ENCODE data around the gene KSR2. TPM values are rescaled to one million over a fixed set of nuclear protein-coding genes. Genes with fewer than 3 reads are reported as not detected.
"Not testable (repeated sequence)": the region's sequence is repeated elsewhere in the genome, so short reads cannot be mapped to it uniquely, and the experiment has no call there.

KSR2 gene
- total RNA-seq, 1 donor from 2014 or later = 0.02 TPM

GRCh38 chr12:117649796-117650195 is 319.0 kb downstream of the KSR2 start:
- intact Hi-C loops (cut with micrococcal nuclease) = no loop called here

DNA sequence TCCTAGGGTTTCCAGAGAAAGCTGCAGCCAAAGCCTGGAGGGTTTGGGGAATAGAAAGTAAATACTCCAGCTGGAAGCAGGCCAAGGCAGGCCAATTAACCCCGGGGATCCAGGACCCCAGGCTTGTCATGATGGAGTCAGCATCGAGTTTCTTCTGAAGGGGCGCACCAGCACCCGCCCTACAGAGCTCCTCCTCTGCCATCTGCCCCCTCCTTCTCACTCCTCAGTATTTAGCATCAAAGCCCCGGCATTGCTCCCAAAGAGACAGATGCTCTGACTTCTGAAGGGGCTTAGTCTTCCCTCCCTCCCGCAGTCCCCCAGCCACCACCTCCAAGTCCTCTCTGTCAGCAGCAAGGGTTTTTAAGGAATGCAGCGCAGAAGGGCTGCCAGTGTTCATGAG is 322.3 kb downstream of the KSR2 start:
- intact Hi-C loops (cut with micrococcal nuclease) = no loop called here

DNA sequence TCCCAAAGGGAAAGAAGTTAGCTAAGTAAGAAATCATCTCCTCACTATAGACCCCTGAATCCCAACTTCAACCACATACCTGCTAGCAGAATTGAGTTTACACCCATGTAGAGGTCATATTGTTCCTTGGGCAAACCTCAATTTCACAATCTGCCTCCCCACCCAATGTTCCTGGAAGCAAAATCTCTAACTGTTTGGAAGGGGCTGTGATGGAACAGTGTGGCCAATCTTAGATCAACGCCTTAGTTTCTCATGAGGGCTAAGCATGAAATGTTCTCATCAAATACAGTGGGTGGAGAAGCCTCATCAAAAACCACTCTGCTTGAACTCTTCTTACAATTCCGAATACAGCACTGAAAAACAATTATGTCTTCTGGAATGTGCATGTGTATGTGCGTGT is 323.3 kb downstream of the KSR2 start:
- intact Hi-C loops (cut with micrococcal nuclease) = no loop called here

DNA sequence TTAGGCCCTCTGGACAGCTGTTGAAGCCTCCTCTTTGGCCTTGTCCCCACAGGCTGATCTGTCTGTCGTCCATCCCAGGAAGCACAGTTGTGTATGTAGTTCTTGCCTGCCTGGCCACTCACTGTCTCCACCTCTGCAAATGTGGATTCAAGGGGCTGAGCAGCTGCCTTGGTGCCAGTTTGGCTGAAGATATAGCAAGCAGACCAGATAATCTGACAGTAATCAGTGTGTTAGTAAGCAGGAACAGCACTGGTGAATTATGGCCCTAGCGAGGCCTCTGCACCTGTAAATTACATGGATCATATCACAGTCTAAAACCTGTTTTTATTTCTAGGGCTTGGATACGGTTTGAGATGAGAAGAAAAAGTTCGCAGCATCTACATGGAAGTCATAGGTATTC is 324.8 kb downstream of the KSR2 start:
- intact Hi-C loops (cut with micrococcal nuclease) = no loop called here

GRCh38 chr12:117641885-117642284 is 326.9 kb downstream of the KSR2 start:
- intact Hi-C loops (cut with micrococcal nuclease) = no loop called here

DNA sequence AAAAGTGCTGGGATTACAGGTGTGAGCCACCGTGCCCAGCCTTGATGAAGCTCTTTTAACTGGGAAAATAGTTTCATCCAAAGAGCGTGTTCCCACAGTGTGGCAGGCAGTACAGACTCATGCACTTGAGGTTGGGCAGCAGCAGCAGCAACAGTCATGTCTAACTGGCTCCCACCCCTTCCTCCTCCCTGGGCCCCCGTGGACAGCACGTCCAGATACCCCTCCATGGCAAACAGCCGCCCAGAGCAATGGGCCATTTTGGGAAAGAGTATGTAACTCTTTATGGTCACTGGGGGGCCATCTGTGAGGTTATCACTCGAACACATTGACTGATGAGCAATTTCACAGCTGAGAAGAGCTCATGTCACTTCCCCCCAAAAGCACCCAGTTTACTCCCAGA is 328.3 kb downstream of the KSR2 start:
- intact Hi-C loops (cut with micrococcal nuclease) = no loop called here

GRCh38 chr12:117629454-117629853 is 339.3 kb downstream of the KSR2 start:
- intact Hi-C loops (cut with micrococcal nuclease) = no loop called here

GRCh38 chr12:117628711-117629110 is 340.1 kb downstream of the KSR2 start:
- intact Hi-C loops (cut with micrococcal nuclease) = not testable (repeated sequence)

- intact Hi-C loops (cut with micrococcal nuclease) = no loop called here
These were observed 346.0 kb downstream of the KSR2 start for GRCh38 chr12:117622741-117623140.

- intact Hi-C loops (cut with micrococcal nuclease) = no loop called here
These were observed 346.7 kb downstream of the KSR2 start for GRCh38 chr12:117622087-117622486.

DNA sequence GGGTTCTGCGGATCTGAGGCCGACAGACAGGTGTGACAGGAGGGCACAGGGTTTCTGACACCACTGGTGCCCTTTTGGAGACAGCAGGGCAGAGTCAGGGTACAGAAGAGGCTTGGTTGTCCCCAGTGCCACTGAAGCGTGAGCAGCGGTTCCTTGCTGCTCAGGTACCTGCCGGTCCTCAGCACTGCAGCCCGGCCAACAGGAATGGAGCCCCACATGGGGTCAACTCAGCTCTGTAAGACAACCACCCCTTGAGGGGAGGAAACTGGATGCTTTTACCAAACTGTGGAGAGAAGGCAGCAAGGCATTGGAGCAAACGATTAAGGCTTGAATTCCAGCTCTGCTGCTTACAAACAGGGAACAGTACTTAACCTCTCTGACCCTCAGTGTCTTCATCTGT is 361.0 kb downstream of the KSR2 start:
- intact Hi-C loops (cut with micrococcal nuclease) = no loop called here

DNA sequence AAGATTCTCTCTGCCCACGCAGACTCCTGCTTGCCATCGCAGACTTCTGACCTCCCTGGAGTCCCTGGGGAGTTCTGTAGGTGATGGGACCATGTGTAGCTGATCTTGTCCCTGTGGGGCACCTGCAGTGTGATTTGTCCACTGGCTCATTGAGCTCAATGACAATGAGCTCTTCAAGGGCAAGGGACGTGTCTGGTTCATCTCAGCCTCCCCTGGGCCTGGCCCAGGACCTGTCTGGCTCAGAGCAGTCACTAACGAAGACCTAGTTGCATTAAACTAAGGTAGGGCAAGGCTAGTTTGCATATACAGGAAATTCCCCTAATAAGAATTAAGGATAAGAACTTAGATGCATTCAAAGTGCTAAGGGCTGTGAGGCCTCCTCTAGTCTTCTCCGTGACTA is 361.8 kb downstream of the KSR2 start:
- intact Hi-C loops (cut with micrococcal nuclease) = no loop called here

- intact Hi-C loops (cut with micrococcal nuclease) = no loop called here
These were observed 362.8 kb downstream of the KSR2 start for GRCh38 chr12:117606024-117606423.

DNA sequence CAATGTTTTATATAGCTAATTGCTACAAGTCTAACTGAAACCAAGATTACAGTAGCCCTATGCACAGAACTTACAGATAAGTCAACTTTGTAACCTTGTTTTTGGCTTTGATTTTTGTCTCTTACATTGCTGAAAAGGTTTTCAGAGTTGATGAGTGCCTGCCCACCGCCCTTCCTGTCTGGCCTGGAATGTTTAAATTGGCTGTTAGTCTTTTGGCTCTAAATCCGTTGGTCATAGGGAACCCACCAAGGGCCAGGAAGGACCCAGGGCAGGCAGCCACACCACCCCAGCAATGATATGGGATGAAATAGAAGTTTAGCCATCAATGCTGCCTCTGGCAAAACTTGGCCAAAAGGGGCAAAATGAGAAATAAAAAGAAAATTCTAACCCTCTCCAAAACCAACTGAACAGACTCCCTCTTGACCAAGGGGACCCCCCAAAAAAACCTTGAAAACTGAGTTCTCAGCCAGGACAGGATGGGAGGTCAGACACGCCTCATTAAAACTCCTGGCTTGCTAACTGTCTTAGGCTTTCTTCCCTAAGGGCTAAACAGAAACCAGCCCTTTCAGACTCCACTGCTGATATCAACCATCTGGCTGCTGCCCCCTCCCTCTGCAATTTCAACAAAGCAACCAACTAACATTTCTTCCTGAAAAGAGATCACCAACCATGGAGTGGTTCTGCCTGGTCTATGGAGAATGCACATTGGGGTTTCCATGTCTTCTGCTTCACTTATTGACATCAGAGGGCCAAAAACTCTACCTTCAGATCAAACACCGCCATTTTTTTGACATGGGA is 365.3 kb downstream of the KSR2 start:
- intact Hi-C loops (cut with micrococcal nuclease) = no loop called here

DNA sequence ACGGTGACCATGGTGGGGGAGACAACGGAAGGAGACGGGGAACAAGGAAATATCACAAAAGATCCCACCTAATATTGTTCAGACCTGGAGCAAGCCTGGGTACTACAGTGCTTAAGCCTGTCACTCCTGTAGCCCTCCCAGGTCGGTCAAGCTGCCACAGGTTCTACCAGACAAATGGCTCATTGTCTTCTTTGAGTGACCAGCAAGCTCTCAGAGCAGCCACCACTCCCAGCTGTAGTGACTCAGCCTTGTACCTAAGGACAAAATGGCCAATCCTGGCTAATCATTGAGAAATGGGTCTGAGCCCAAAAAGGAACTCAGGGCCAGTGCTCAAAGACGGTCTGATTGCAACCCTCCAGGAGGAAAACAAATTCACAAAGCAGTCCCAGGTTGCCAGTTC is 368.9 kb downstream of the KSR2 start:
- intact Hi-C loops (cut with micrococcal nuclease) = no loop called here

- intact Hi-C loops (cut with micrococcal nuclease) = no loop called here
These were observed 371.8 kb downstream of the KSR2 start for GRCh38 chr12:117596968-117597367.

DNA sequence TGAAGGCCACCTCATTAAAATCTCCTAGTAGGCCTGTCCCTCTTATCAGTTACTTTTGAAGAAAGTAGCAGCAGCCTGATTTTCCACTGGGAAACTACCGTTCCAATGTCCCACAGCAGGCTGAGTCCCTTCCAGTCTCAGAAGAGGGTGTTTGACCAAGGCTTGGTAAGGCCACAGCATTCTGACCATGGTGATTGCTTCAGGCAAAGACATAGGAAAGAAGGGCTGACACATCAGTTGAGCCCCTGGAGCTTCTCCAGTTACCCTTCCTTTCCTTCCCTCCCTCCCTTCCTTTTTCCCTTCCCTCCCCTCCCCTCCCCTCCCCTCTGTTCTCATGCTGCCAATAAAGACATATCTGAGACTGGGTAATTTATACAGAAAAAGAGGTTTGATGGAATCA is 373.0 kb downstream of the KSR2 start:
- intact Hi-C loops (cut with micrococcal nuclease) = no loop called here

- intact Hi-C loops (cut with micrococcal nuclease) = no loop called here
These were observed 374.3 kb downstream of the KSR2 start for GRCh38 chr12:117594481-117594880.

- intact Hi-C loops (cut with micrococcal nuclease) = no loop called here
These were observed 374.9 kb downstream of the KSR2 start for GRCh38 chr12:117593815-117594400.

DNA sequence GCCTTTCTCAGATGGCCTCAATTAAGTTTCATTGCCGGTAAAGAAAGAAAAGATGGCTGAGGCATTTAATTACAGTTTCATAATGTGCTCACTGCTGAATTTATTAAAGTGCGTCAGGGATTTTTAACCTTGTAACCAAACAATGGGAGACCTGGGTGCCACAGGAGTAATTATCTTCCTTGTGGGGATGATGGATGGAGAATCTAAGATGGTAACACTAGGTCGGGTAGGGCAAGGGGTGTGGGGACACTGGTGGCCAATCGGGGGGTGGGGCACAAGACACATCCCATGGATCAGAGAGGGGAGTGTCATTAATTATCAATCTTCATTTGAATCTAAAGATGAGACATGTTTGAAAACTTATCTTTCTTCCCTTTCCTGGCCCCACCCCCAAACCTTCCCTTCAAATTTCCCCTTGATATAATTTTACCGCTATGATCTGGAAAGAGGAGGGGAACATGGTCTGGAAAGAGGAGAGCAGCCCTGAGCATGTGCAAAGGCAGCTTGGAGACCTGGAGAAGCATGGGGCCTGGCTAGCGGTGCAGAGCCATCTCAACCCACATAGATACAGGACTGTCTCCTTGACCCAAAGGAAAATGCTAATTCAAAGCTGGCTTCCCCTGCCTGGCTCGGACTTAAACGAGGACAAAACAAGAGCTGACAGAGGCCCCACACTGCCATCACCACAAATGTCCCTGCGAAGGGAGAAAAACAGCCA is 376.0 kb downstream of the KSR2 start:
- intact Hi-C loops (cut with micrococcal nuclease) = no loop called here

GRCh38 chr12:117590999-117591398 is 377.8 kb downstream of the KSR2 start:
- intact Hi-C loops (cut with micrococcal nuclease) = no loop called here

DNA sequence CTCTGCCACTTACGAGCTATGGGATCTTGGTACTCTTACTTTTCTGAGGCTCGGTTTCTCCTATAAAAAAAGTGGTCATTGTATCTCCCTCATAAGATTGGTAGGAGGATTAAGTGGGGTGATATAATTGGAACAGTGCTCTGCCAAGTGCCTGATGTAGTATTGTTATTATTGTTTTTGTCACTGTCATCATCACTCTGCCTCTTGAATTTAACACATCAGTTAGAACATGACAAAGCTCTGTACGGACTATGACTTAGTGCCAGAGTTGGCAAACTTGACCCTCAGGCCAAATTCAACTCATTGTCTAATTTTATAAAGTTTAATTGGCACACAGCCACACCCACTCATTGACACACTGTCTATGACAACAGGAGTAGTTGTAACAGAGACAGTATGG is 378.4 kb downstream of the KSR2 start:
- intact Hi-C loops (cut with micrococcal nuclease) = no loop called here

All from T-helper 2 cell treated with Interferon-gamma antibody and Interleukin-4, amounts not matched to agents 100 ng/mL and 5 ng/mL, for 36 hours (primary cell).